Stimulated activated CD4-positive, alpha-beta T cell treated with anti-CD3 and anti-CD28 coated beads, Interleukin-1b, Interleukin-23, amount 100 ng/mL, for 4 hours (primary cell): ENCODE data around the gene KATNB1.
"Not testable (repeated sequence)": the region's sequence is repeated elsewhere in the genome, so short reads cannot be mapped to it uniquely, and the experiment has no call there.

ENCODE experiments used
- DNase-seq, 2 donors: peaks; one replicate each; pipeline ENCODE4 v3.0.0-alpha.2; 2020; ENCODE audit warnings: low read depth in 2 of 2

The KATNB1 gene

GRCh38 chr16:57743886-57744641 lies 8.5 kb downstream of the KATNB1 start:
- no peak for DNase-seq

GRCh38 chr16:57744642-57744903 lies 9.0 kb downstream of the KATNB1 start:
- DNase-seq = no peak

- no peak for DNase-seq
Observed at GRCh38 chr16:57745768-57746167, 10.2 kb downstream of the KATNB1 start.

GRCh38 chr16:57746316-57746715 lies 10.7 kb downstream of the KATNB1 start:
- not testable (repeated sequence) for DNase-seq

GRCh38 chr16:57747091-57747490 lies 11.5 kb downstream of the KATNB1 start:
- DNase-seq = no peak

- no peak for DNase-seq
Observed at GRCh38 chr16:57747496-57747895, 11.9 kb downstream of the KATNB1 start.

- DNase-seq = no peak
Observed at GRCh38 chr16:57747996-57748395, 12.4 kb downstream of the KATNB1 start.

- DNase-seq = no peak
Observed at GRCh38 chr16:57748596-57748995, 13.0 kb downstream of the KATNB1 start.

- DNase-seq = no peak
Observed at GRCh38 chr16:57749101-57749692, 13.6 kb downstream of the KATNB1 start.

- DNase-seq = no peak
Observed at GRCh38 chr16:57749856-57750452, 14.4 kb downstream of the KATNB1 start.

- DNase-seq = no peak
Observed at GRCh38 chr16:57750796-57751538, 15.4 kb downstream of the KATNB1 start.

- DNase-seq = no peak
Observed at GRCh38 chr16:57751539-57752202, 16.1 kb downstream of the KATNB1 start.

GRCh38 chr16:57752203-57752580 lies 16.6 kb downstream of the KATNB1 start:
- no peak for DNase-seq

GRCh38 chr16:57752581-57753447 lies 17.2 kb downstream of the KATNB1 start:
- no peak for DNase-seq

- no peak for DNase-seq
Observed at GRCh38 chr16:57753448-57754353, 18.1 kb downstream of the KATNB1 start.

- no peak for DNase-seq
Observed at GRCh38 chr16:57754354-57755060, 18.9 kb downstream of the KATNB1 start.

GRCh38 chr16:57755061-57755684 lies 19.6 kb downstream of the KATNB1 start:
- DNase-seq = no peak

- DNase-seq = no peak
Observed at GRCh38 chr16:57755726-57756423, 20.3 kb downstream of the KATNB1 start.
